Measurements from ENCODE around the gene EPDR1.

The EPDR1 gene

GRCh38 chr7:37920849-37921805, 687 bp downstream of the EPDR1 start:
- TF ChIP-seq GATA1 (IDR thresholded peaks at IDR 0.05; ENCODE audit: low read depth, low read length) (no peak), POLR2A (IDR thresholded peaks at IDR 0.05; ENCODE audit: low read length) (peak; percentile 81)
- DNase-seq = peak; percentile 89 to 92

GRCh38 chr7:37921876-37922275, 1.4 kb downstream of the EPDR1 start:
- TF ChIP-seq POLR2A (IDR thresholded peaks at IDR 0.05; ENCODE audit: low read length) = no peak
- TF ChIP-seq GATA1 (IDR thresholded peaks at IDR 0.05; ENCODE audit: low read depth, low read length) = no peak

GRCh38 chr7:37923996-37924395, 3.6 kb downstream of the EPDR1 start:
- DNase-seq = no peak
- TF ChIP-seq POLR2A (IDR thresholded peaks at IDR 0.05; ENCODE audit: low read length) = no peak
- TF ChIP-seq GATA1 (IDR thresholded peaks at IDR 0.05; ENCODE audit: low read depth, low read length) = no peak

More at GRCh38 chr7:37921876-37922275, 1.4 kb downstream of the EPDR1 start:
- peak; percentile 61 to 62 for DNase-seq

- TF ChIP-seq POLR2A (IDR thresholded peaks at IDR 0.05; ENCODE audit: low read length) = no peak
- no peak for TF ChIP-seq GATA1 (IDR thresholded peaks at IDR 0.05; ENCODE audit: low read depth, low read length)
- no peak for DNase-seq
These were observed 4.1 kb downstream of the EPDR1 start for GRCh38 chr7:37924491-37925041.

GRCh38 chr7:37925620-37926019, 5.2 kb downstream of the EPDR1 start:
- TF ChIP-seq GATA1 (IDR thresholded peaks at IDR 0.05; ENCODE audit: low read depth, low read length) (no peak), POLR2A (IDR thresholded peaks at IDR 0.05; ENCODE audit: low read length) (no peak)
- no peak for DNase-seq

GRCh38 chr7:37927773-37928444, 7.5 kb downstream of the EPDR1 start:
- TF ChIP-seq GATA1 (IDR thresholded peaks at IDR 0.05; ENCODE audit: low read depth, low read length) (no peak), POLR2A (IDR thresholded peaks at IDR 0.05; ENCODE audit: low read length) (no peak)
- DNase-seq = no peak

GRCh38 chr7:37928878-37929277, 8.4 kb downstream of the EPDR1 start:
- TF ChIP-seq GATA1 (IDR thresholded peaks at IDR 0.05; ENCODE audit: low read depth, low read length) = no peak
- TF ChIP-seq POLR2A (IDR thresholded peaks at IDR 0.05; ENCODE audit: low read length) = no peak
- DNase-seq = peak in 1 of 2 experiments; percentile 5

- no peak for DNase-seq
- TF ChIP-seq POLR2A (IDR thresholded peaks at IDR 0.05; ENCODE audit: low read length) (no peak), GATA1 (IDR thresholded peaks at IDR 0.05; ENCODE audit: low read depth, low read length) (no peak)
These were observed 9.9 kb downstream of the EPDR1 start for GRCh38 chr7:37930226-37930948.

- DNase-seq = no peak
- TF ChIP-seq POLR2A (IDR thresholded peaks at IDR 0.05; ENCODE audit: low read length) = no peak
- TF ChIP-seq GATA1 (IDR thresholded peaks at IDR 0.05; ENCODE audit: low read depth, low read length) = no peak
These were observed 12.1 kb downstream of the EPDR1 start for GRCh38 chr7:37932543-37932942.

- no peak for TF ChIP-seq POLR2A (IDR thresholded peaks at IDR 0.05; ENCODE audit: low read length)
- TF ChIP-seq GATA1 (IDR thresholded peaks at IDR 0.05; ENCODE audit: low read depth, low read length) = no peak
- no peak for DNase-seq
These were observed 12.7 kb downstream of the EPDR1 start for GRCh38 chr7:37933018-37933566.

- DNase-seq = no peak
- TF ChIP-seq POLR2A (IDR thresholded peaks at IDR 0.05; ENCODE audit: low read length) (no peak), GATA1 (IDR thresholded peaks at IDR 0.05; ENCODE audit: low read depth, low read length) (no peak)
These were observed 22.6 kb downstream of the EPDR1 start for GRCh38 chr7:37942934-37943610.

GRCh38 chr7:37943905-37944736, 23.7 kb downstream of the EPDR1 start:
- no peak for DNase-seq
- TF ChIP-seq POLR2A (IDR thresholded peaks at IDR 0.05; ENCODE audit: low read length) (no peak), GATA1 (IDR thresholded peaks at IDR 0.05; ENCODE audit: low read depth, low read length) (no peak)

All from erythroblast (primary cell).